Glutamatergic neuron (in vitro differentiated cells): ENCODE results near the gene RNF148. TPM values are rescaled to one million over a fixed set of nuclear protein-coding genes. Genes with fewer than 3 reads are reported as not detected.
A peak's percentile ranks its signal among the peaks of the same experiment; 100 is the strongest.

ENCODE experiments used
- DNase-seq: peaks from one replicate; pipeline ENCODE4 v3.0.0; 2022
- H3K27ac Mint-ChIP-seq: one replicate; pipeline ENCODE4 v1.8.0; 2020; ENCODE audit warnings: mild to moderate bottlenecking, mixed read lengths, inconsistent platforms; ENCODE audit not compliant: unreplicated experiment
- H3K27me3 Mint-ChIP-seq: one replicate; pipeline ENCODE4 v1.8.0; 2020; ENCODE audit warnings: mild to moderate bottlenecking, moderate library complexity, mixed read lengths, inconsistent platforms; ENCODE audit not compliant: unreplicated experiment
- H3K36me3 Mint-ChIP-seq: one replicate; pipeline ENCODE4 v1.8.0; 2020; ENCODE audit warnings: mild to moderate bottlenecking, mixed read lengths, inconsistent platforms; ENCODE audit not compliant: unreplicated experiment
- H3K4me1 Mint-ChIP-seq: one replicate; pipeline ENCODE4 v1.8.0; 2020; ENCODE audit warnings: mild to moderate bottlenecking, low read depth, mixed read lengths, inconsistent platforms; ENCODE audit not compliant: unreplicated experiment
- H3K4me3 Mint-ChIP-seq: one replicate; pipeline ENCODE4 v1.8.0; 2020; ENCODE audit warnings: mild to moderate bottlenecking, mixed read lengths, inconsistent platforms; ENCODE audit not compliant: unreplicated experiment
- H3K9me3 Mint-ChIP-seq: one replicate; pipeline ENCODE4 v1.8.0; 2020; ENCODE audit warnings: mild to moderate bottlenecking, moderate library complexity, mixed read lengths, inconsistent platforms; ENCODE audit not compliant: unreplicated experiment
- CTCF ChIP-seq: fragments of 200-600 bp; sonication (generic); IDR thresholded peaks from one replicate; pipeline ENCODE4 v1.5.0; 2021; ENCODE audit not compliant: partially characterized antibody, unreplicated experiment
- total RNA-seq: library from RNA; stranded (reverse); fragmentation: NEBNext Ultra II Directional; extraction: Animal tissue kit (Norgen Biotek cat#: 25700); gene quantifications from one replicate; pipeline ENCODE4 v1.2.1, GENCODE V29; 2021; ENCODE audit not compliant: unreplicated experiment

RNF148 gene
- total RNA-seq, 1 donor from 2014 or later = not detected

GRCh38 chr7:122709930-122710646 is 7.4 kb upstream of the RNF148 start:
- no peak for TF ChIP-seq CTCF
- Mint-ChIP-seq H3K36me3 (no peaks in the 10 kb centered on the region), H3K4me3 (no peak overlapping the region), H3K27me3 (no peaks in the 10 kb centered on the region), H3K9me3 (no peaks in the 10 kb centered on the region), H3K27ac (no peak overlapping the region), H3K4me1 (no peaks in the 10 kb centered on the region)
- DNase-seq = no peak

- no peaks in the 10 kb centered on the region for H3K27me3 Mint-ChIP-seq
- H3K27ac Mint-ChIP-seq = no peak overlapping the region
Measured at GRCh38 chr7:122706836-122707235, 4.1 kb upstream of the RNF148 start.

GRCh38 chr7:122699017-122699416 is 3.7 kb downstream of the RNF148 start, which contains the start of gene RNF133:
RNF133 (minus strand) TSS chr7:122699117; CDS start chr7:122698918, 199 bp downstream.
- peaks cover 2% of the 10 kb centered on the region for H3K27me3 Mint-ChIP-seq
- no peak within 1 kb of the TSS for H3K27ac Mint-ChIP-seq
- peaks cover 14% of the 10 kb centered on the region for H3K4me1 Mint-ChIP-seq
- no peak within 1 kb of the TSS for H3K4me3 Mint-ChIP-seq
- no peak for DNase-seq
- no peaks in the 10 kb centered on the region for H3K36me3 Mint-ChIP-seq
- no peaks in the 10 kb centered on the region for H3K9me3 Mint-ChIP-seq
- TF ChIP-seq CTCF = no peak

More at GRCh38 chr7:122706836-122707235, 4.1 kb upstream of the RNF148 start:
- Mint-ChIP-seq H3K4me1 (no peaks in the 10 kb centered on the region), H3K36me3 (no peaks in the 10 kb centered on the region), H3K4me3 (no peak overlapping the region), H3K9me3 (no peaks in the 10 kb centered on the region)
- no peak for DNase-seq
- TF ChIP-seq CTCF = no peak

- H3K4me1 Mint-ChIP-seq = peaks cover 14% of the 10 kb centered on the region
- peaks cover 2% of the 10 kb centered on the region for H3K27me3 Mint-ChIP-seq
- H3K4me3 Mint-ChIP-seq = no peak overlapping the region
- no peak for TF ChIP-seq CTCF
- H3K36me3 Mint-ChIP-seq = peaks cover 7% of the 10 kb centered on the region
- peak; percentile 30 for DNase-seq
- H3K27ac Mint-ChIP-seq = peak overlapping the region; percentile 46
- H3K9me3 Mint-ChIP-seq = peaks cover 5% of the 10 kb centered on the region
Measured at GRCh38 chr7:122695816-122696215, 6.9 kb downstream of the RNF148 start.

GRCh38 chr7:122694697-122695096 is 8.0 kb downstream of the RNF148 start:
- Mint-ChIP-seq H3K4me1 (peaks cover 14% of the 10 kb centered on the region), H3K27ac (no peak overlapping the region), H3K4me3 (no peak overlapping the region), H3K9me3 (peaks cover 5% of the 10 kb centered on the region), H3K36me3 (peaks cover 7% of the 10 kb centered on the region), H3K27me3 (peaks cover 2% of the 10 kb centered on the region)
- DNase-seq = no peak
- no peak for TF ChIP-seq CTCF
